Testis (tissue), 2 donors: ENCODE results near the gene ERI3.

ENCODE experiments used
- POLR2A ChIP-seq: fragments of 450-650 bp; IDR thresholded peaks from one replicate; pipeline ENCODE4 v1.6.1; 2017; ENCODE audit warnings: antibody characterized with exemption, mild to moderate bottlenecking, moderate library complexity
- TF ChIP-seq, protein P1 (sequence below), 3 experiments: fragments of 450-650 bp in 2 of 3; fragments of 200-600 bp in 1 of 3; sonication (generic) in 1 of 3; IDR thresholded peaks; one replicate each; pipeline ENCODE4 v1.5.1; 2016 to 2019; ENCODE audit warnings: antibody characterized with exemption in 3 of 3, mild to moderate bottlenecking in 2 of 3, moderate library complexity in 1 of 3

DNA sequence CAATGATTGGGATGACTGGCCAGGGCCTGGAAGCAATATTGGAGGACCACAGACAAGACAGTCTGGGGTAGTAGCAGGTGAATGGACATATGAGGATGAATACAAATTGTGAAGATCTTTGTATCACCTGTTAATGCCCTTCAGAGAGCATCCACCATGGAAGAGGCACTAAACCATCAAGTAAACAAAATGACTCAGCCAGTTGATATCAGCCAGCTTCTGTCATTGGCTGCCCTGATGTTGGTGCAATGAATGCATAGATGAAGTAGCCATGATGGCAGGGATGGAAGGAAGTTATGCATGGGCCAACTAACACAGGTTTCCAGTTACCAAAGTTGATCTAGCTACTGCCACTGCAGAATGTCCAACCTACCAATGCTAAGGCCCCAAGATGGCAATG is 16.1 kb upstream of the ERI3 start:
- TF ChIP-seq, protein P1, sequence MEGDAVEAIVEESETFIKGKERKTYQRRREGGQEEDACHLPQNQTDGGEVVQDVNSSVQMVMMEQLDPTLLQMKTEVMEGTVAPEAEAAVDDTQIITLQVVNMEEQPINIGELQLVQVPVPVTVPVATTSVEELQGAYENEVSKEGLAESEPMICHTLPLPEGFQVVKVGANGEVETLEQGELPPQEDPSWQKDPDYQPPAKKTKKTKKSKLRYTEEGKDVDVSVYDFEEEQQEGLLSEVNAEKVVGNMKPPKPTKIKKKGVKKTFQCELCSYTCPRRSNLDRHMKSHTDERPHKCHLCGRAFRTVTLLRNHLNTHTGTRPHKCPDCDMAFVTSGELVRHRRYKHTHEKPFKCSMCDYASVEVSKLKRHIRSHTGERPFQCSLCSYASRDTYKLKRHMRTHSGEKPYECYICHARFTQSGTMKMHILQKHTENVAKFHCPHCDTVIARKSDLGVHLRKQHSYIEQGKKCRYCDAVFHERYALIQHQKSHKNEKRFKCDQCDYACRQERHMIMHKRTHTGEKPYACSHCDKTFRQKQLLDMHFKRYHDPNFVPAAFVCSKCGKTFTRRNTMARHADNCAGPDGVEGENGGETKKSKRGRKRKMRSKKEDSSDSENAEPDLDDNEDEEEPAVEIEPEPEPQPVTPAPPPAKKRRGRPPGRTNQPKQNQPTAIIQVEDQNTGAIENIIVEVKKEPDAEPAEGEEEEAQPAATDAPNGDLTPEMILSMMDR (IDR thresholded peaks at IDR 0.05) = no peak
- no peak for TF ChIP-seq POLR2A
